H4 (cell line): ENCODE data around the gene PCDHAC1. TPM values are rescaled to one million over a fixed set of nuclear protein-coding genes. Genes with fewer than 3 reads are reported as not detected.
"Not testable (repeated sequence)": the region's sequence is repeated elsewhere in the genome, so short reads cannot be mapped to it uniquely, and the experiment has no call there.

ENCODE experiments used
- DNase-seq: peaks from one replicate; pipeline ENCODE4 v3.0.0-alpha.2; 2015; ENCODE audit warnings: low spot score
- total RNA-seq: library from RNA; depleted of rRNA; stranded (reverse); fragments of >200 nt; shearing (Covaris generic); gene quantifications from 2 replicates; pipeline ENCODE4 v1.2.3, GENCODE V29; 2014; rRNA removed

Gene PCDHAC1
- 1.1 TPM in 2 replicates for total RNA-seq

- DNase-seq = no peak
Observed at GRCh38 chr5:140925806-140926442, at the start of gene PCDHAC1. Gene PCDHAC1, plus strand, starts transcription at chr5:140926299. Its CDS starts 594 bp downstream, at chr5:140926893.

GRCh38 chr5:140876541-140877261 lies 49.4 kb upstream of the PCDHAC1 start:
- DNase-seq = not testable (repeated sequence)

- no peak for DNase-seq
Observed at GRCh38 chr5:140877262-140877581, 48.9 kb upstream of the PCDHAC1 start.

- peak; percentile 19 for DNase-seq
Observed at GRCh38 chr5:140881889-140882590, 44.1 kb upstream of the PCDHAC1 start, which contains the start of gene PCDHA13. Gene PCDHA13, plus strand, starts transcription at chr5:140882124. Its CDS starts 145 bp downstream, at chr5:140882269.

- no peak for DNase-seq
Observed at GRCh38 chr5:140882591-140882899, 43.6 kb upstream of the PCDHAC1 start.

GRCh38 chr5:140883373-140883772 lies 42.7 kb upstream of the PCDHAC1 start:
- DNase-seq = no peak

GRCh38 chr5:140883927-140884697 lies 42.0 kb upstream of the PCDHAC1 start:
- DNase-seq = no peak

GRCh38 chr5:140916325-140916724 lies 9.8 kb upstream of the PCDHAC1 start:
- DNase-seq = no peak

- DNase-seq = no peak
Observed at GRCh38 chr5:140923601-140924000, 2.5 kb upstream of the PCDHAC1 start.

GRCh38 chr5:140926443-140927227 lies 536 bp downstream of the PCDHAC1 start:
- DNase-seq = peak; percentile 66

GRCh38 chr5:140927228-140927573 lies 1.1 kb downstream of the PCDHAC1 start:
- no peak for DNase-seq

GRCh38 chr5:140934964-140935606 lies 9.0 kb downstream of the PCDHAC1 start:
- DNase-seq = no peak

- no peak for DNase-seq
Observed at GRCh38 chr5:140946578-140946977, 20.5 kb downstream of the PCDHAC1 start.

GRCh38 chr5:140951636-140952035 lies 25.5 kb downstream of the PCDHAC1 start:
- no peak for DNase-seq

GRCh38 chr5:140953234-140953633 lies 27.1 kb downstream of the PCDHAC1 start:
- DNase-seq = no peak

- DNase-seq = no peak
Observed at GRCh38 chr5:140962190-140962589, 36.1 kb downstream of the PCDHAC1 start.

GRCh38 chr5:140964356-140964755 lies 38.3 kb downstream of the PCDHAC1 start:
- DNase-seq = no peak

- DNase-seq = no peak
Observed at GRCh38 chr5:140965905-140966292, 39.8 kb downstream of the PCDHAC1 start.

- DNase-seq = peak; percentile 60
Observed at GRCh38 chr5:140966293-140967225, 40.5 kb downstream of the PCDHAC1 start, which contains the start of gene PCDHAC2. Gene PCDHAC2, plus strand, starts transcription at chr5:140966476. Its CDS starts 291 bp downstream, at chr5:140966767.
